Measurements from ENCODE around the gene BICC1.

- TF ChIP-seq CTCF (IDR thresholded peaks at IDR 0.05) (no peak), POLR2A (IDR thresholded peaks at IDR 0.05) (no peak)
These were observed 777 bp downstream of the BICC1 start for GRCh38 chr10:58513188-58514110.
